ENCODE results near the gene SLC6A3. TPM values are rescaled to one million over a fixed set of nuclear protein-coding genes. Genes with fewer than 3 reads are reported as not detected.

SLC6A3 gene
- total RNA-seq, 2 experiments from 2014 or later: 0.08 TPM; not detected in 1

GRCh38 chr5:1437226-1437829, 7.9 kb downstream of the SLC6A3 start:
- H3K4me3 Mint-ChIP-seq: no peak overlapping the region
- H3K27ac Mint-ChIP-seq: no peak overlapping the region
- H3K36me3 Mint-ChIP-seq: no peaks in the 10 kb centered on the region
- peak; percentile 14 for DNase-seq
- H3K27me3 Mint-ChIP-seq: peaks cover 8% of the 10 kb centered on the region
- POLR2A ChIA-PET: no interaction called here
- ATAC-seq (ENCODE audit: low read depth): no peak
- H3K9me3 Mint-ChIP-seq: peaks cover 11% of the 10 kb centered on the region
- no peaks in the 10 kb centered on the region for H3K4me1 Mint-ChIP-seq

GRCh38 chr5:1436681-1437080, 8.6 kb downstream of the SLC6A3 start:
- Mint-ChIP-seq H3K36me3 (no peaks in the 10 kb centered on the region), H3K4me1 (no peaks in the 10 kb centered on the region), H3K4me3 (no peak overlapping the region), H3K27ac (no peak overlapping the region), H3K9me3 (peaks cover 11% of the 10 kb centered on the region), H3K27me3 (peaks cover 8% of the 10 kb centered on the region)
- ATAC-seq (ENCODE audit: low read depth): no peak
- DNase-seq: peak; percentile 9
- POLR2A ChIA-PET: no interaction called here

GRCh38 chr5:1436036-1436435, 9.2 kb downstream of the SLC6A3 start:
- no peak overlapping the region for H3K4me3 Mint-ChIP-seq
- POLR2A ChIA-PET: no interaction called here
- H3K4me1 Mint-ChIP-seq: no peaks in the 10 kb centered on the region
- H3K36me3 Mint-ChIP-seq: no peaks in the 10 kb centered on the region
- H3K27me3 Mint-ChIP-seq: peaks cover 8% of the 10 kb centered on the region
- peaks cover 11% of the 10 kb centered on the region for H3K9me3 Mint-ChIP-seq
- no peak overlapping the region for H3K27ac Mint-ChIP-seq
- DNase-seq (no peak), ATAC-seq (ENCODE audit: low read depth) (no peak)

- Mint-ChIP-seq H3K4me1 (no peaks in the 10 kb centered on the region), H3K36me3 (no peaks in the 10 kb centered on the region), H3K9me3 (peaks cover 11% of the 10 kb centered on the region), H3K4me3 (no peak overlapping the region), H3K27ac (no peak overlapping the region), H3K27me3 (peaks cover 8% of the 10 kb centered on the region)
- ATAC-seq (ENCODE audit: low read depth): no peak
- peak; percentile 18 for DNase-seq
- POLR2A ChIA-PET: no interaction called here
Observed at GRCh38 chr5:1435369-1435768, 9.9 kb downstream of the SLC6A3 start.

- no peak for ATAC-seq (ENCODE audit: low read depth)
- no peak overlapping the region for H3K27ac Mint-ChIP-seq
- peaks cover 24% of the 10 kb centered on the region for H3K9me3 Mint-ChIP-seq
- H3K36me3 Mint-ChIP-seq: peaks cover 3% of the 10 kb centered on the region
- peaks cover 4% of the 10 kb centered on the region for H3K27me3 Mint-ChIP-seq
- no peaks in the 10 kb centered on the region for H3K4me1 Mint-ChIP-seq
- POLR2A ChIA-PET: no interaction called here
- peak; percentile 22 for DNase-seq
- H3K4me3 Mint-ChIP-seq: no peak overlapping the region
Observed at GRCh38 chr5:1432296-1432695, 12.9 kb downstream of the SLC6A3 start.

GRCh38 chr5:1431896-1432295, 13.3 kb downstream of the SLC6A3 start:
- ATAC-seq (ENCODE audit: low read depth): no peak

GRCh38 chr5:1431021-1431811, 14.0 kb downstream of the SLC6A3 start:
- H3K27ac Mint-ChIP-seq: no peak overlapping the region
- peaks cover 3% of the 10 kb centered on the region for H3K36me3 Mint-ChIP-seq
- H3K27me3 Mint-ChIP-seq: peaks cover 2% of the 10 kb centered on the region
- DNase-seq (peak; percentile 21), ATAC-seq (ENCODE audit: low read depth) (no peak)
- H3K9me3 Mint-ChIP-seq: peaks cover 28% of the 10 kb centered on the region
- H3K4me3 Mint-ChIP-seq: no peak overlapping the region
- no peaks in the 10 kb centered on the region for H3K4me1 Mint-ChIP-seq
- POLR2A ChIA-PET: no interaction called here

More at GRCh38 chr5:1431896-1432295, 13.3 kb downstream of the SLC6A3 start:
- Mint-ChIP-seq H3K27ac (no peak overlapping the region), H3K36me3 (peaks cover 3% of the 10 kb centered on the region), H3K27me3 (peaks cover 2% of the 10 kb centered on the region), H3K9me3 (peaks cover 26% of the 10 kb centered on the region), H3K4me3 (no peak overlapping the region), H3K4me1 (no peaks in the 10 kb centered on the region)
- POLR2A ChIA-PET: no interaction called here
- no peak for DNase-seq

GRCh38 chr5:1430121-1430795, 15.0 kb downstream of the SLC6A3 start:
- DNase-seq (peak; percentile 10), ATAC-seq (ENCODE audit: low read depth) (no peak)
- Mint-ChIP-seq H3K4me3 (no peak overlapping the region), H3K4me1 (no peaks in the 10 kb centered on the region), H3K36me3 (peaks cover 3% of the 10 kb centered on the region), H3K27ac (no peak overlapping the region), H3K9me3 (peaks cover 30% of the 10 kb centered on the region), H3K27me3 (peaks cover 2% of the 10 kb centered on the region)
- POLR2A ChIA-PET: no interaction called here

- peaks cover 2% of the 10 kb centered on the region for H3K27me3 Mint-ChIP-seq
- H3K27ac Mint-ChIP-seq: no peak overlapping the region
- POLR2A ChIA-PET: no interaction called here
- H3K4me3 Mint-ChIP-seq: no peak overlapping the region
- H3K36me3 Mint-ChIP-seq: peaks cover 3% of the 10 kb centered on the region
- DNase-seq (no peak), ATAC-seq (ENCODE audit: low read depth) (no peak)
- no peaks in the 10 kb centered on the region for H3K4me1 Mint-ChIP-seq
- H3K9me3 Mint-ChIP-seq: peaks cover 32% of the 10 kb centered on the region
Observed at GRCh38 chr5:1429496-1429895, 15.7 kb downstream of the SLC6A3 start.

GRCh38 chr5:1429066-1429465, 16.2 kb downstream of the SLC6A3 start:
- Mint-ChIP-seq H3K27me3 (peaks cover 2% of the 10 kb centered on the region), H3K4me1 (no peaks in the 10 kb centered on the region), H3K27ac (no peak overlapping the region), H3K9me3 (peaks cover 34% of the 10 kb centered on the region), H3K4me3 (no peak overlapping the region), H3K36me3 (peaks cover 3% of the 10 kb centered on the region)
- ATAC-seq (ENCODE audit: low read depth) (no peak), DNase-seq (peak; percentile 10)
- POLR2A ChIA-PET: no interaction called here

GRCh38 chr5:1428107-1428506, 17.1 kb downstream of the SLC6A3 start:
- ATAC-seq (ENCODE audit: low read depth) (no peak), DNase-seq (no peak)
- POLR2A ChIA-PET: no interaction called here
- Mint-ChIP-seq H3K27me3 (peaks cover 2% of the 10 kb centered on the region), H3K4me3 (no peak overlapping the region), H3K36me3 (peaks cover 3% of the 10 kb centered on the region), H3K27ac (no peak overlapping the region), H3K4me1 (no peaks in the 10 kb centered on the region), H3K9me3 (peaks cover 29% of the 10 kb centered on the region)

GRCh38 chr5:1424716-1425115, 20.5 kb downstream of the SLC6A3 start:
- POLR2A ChIA-PET: no interaction called here
- no peak overlapping the region for H3K27ac Mint-ChIP-seq
- H3K4me1 Mint-ChIP-seq: no peaks in the 10 kb centered on the region

GRCh38 chr5:1423901-1424603, 21.2 kb downstream of the SLC6A3 start:
- Mint-ChIP-seq H3K4me3 (no peak overlapping the region), H3K9me3 (peaks cover 21% of the 10 kb centered on the region), H3K27ac (no peak overlapping the region), H3K36me3 (no peaks in the 10 kb centered on the region), H3K4me1 (no peaks in the 10 kb centered on the region), H3K27me3 (no peaks in the 10 kb centered on the region)
- DNase-seq (no peak), ATAC-seq (ENCODE audit: low read depth) (no peak)
- POLR2A ChIA-PET: no interaction called here

More at GRCh38 chr5:1424716-1425115, 20.5 kb downstream of the SLC6A3 start:
- Mint-ChIP-seq H3K27me3 (peaks cover 2% of the 10 kb centered on the region), H3K36me3 (peaks cover 3% of the 10 kb centered on the region), H3K4me3 (no peak overlapping the region), H3K9me3 (peaks cover 25% of the 10 kb centered on the region)
- no peak for ATAC-seq (ENCODE audit: low read depth)
- no peak for DNase-seq
